Cerebellar nuclear complex (tissue), 1 donor: Measurements from ENCODE around the gene GALNT17.

Experiments used
- DNase-seq, 2 experiments: peaks; one replicate each; lab custom pipeline; 2025; lab: John Stamatoyannopoulos, UW

Gene GALNT17

DNA sequence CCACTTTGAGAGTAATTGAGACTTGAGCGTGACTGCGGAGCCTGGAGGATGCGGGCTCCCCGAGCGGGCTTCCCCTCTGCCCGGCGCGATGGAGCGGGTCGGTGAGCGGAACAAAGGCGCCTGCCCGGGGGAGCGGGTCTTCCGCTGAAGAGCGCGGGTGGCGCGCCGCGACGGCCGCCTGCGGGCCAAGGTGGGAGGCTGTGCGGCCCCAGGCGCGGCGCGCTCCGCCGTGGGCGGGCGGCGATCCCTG is at the start of gene GALNT17:
Gene GALNT17, plus strand, starts transcription at position 18 of the 250 bp plus-strand sequence.
- DNase-seq = no peak

GRCh38 chr7:71095266-71095860 is 36.6 kb upstream of the GALNT17 start:
- DNase-seq = peak in 1 of 2 experiments; percentile 23

DNA sequence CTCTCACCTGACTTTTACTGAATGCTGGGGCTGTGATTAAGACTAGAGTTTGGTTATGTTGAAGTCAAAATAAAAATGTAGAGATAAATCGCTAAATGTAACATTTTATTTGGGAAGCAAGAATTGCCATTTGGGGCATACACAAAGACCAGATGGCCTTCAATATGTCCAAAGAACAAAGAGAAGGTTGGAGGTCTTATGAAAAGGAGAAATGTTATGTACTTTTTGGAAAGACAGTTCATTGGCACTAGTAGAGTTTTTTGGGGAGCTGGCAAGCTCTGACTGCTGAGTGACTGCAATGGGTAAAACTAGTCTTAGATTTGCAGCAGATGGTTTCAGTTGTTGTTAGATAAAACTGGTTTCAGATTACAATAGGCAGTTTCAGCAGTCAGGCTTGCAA is 35.6 kb upstream of the GALNT17 start:
- peak; percentile 45 to 73 for DNase-seq

GRCh38 chr7:71106226-71106625 is 25.7 kb upstream of the GALNT17 start:
- DNase-seq = no peak

DNA sequence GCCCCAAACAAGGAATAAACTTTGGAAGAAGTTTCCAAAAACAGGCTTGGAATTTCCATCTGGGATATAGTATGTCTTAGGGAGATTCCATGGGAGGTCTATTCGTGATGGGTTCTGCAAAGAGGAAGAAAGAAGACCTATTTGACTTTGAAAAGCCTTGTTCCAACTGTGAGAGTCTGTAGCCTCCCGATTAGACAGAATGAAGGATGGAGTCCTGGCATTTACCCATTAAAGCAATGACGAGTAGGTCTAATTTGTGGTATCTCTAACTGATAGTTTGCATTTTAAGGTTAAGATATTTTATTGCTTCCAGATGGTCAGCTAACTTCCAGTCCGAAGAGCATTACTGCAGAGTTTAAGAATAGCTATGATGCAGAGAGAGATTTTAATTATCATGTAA is 19.5 kb upstream of the GALNT17 start:
- no peak for DNase-seq

- no peak for DNase-seq
Measured at GRCh38 chr7:71120096-71120495, 11.8 kb upstream of the GALNT17 start.

DNA sequence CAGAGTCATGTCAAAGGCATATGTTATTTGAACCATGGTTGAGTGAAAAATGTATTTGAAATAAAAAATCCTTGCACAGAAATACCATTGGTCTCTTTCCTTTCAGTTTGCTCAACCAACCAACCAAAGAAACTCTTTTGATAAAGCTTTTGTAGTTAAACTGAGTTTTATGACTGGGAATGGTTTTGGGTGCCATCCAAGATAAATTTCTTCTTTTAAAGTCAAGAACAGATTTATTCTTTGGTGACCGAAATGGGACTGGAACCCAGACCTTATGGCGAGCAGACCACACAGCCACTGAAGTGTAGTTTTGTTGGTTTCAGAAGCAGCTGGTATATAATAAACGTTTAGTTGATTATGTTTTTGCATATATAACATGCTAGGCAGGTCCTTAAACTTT is 2.8 kb upstream of the GALNT17 start:
- DNase-seq = no peak

- DNase-seq = no peak
Measured at GRCh38 chr7:71130031-71130679, 1.8 kb upstream of the GALNT17 start.

DNA sequence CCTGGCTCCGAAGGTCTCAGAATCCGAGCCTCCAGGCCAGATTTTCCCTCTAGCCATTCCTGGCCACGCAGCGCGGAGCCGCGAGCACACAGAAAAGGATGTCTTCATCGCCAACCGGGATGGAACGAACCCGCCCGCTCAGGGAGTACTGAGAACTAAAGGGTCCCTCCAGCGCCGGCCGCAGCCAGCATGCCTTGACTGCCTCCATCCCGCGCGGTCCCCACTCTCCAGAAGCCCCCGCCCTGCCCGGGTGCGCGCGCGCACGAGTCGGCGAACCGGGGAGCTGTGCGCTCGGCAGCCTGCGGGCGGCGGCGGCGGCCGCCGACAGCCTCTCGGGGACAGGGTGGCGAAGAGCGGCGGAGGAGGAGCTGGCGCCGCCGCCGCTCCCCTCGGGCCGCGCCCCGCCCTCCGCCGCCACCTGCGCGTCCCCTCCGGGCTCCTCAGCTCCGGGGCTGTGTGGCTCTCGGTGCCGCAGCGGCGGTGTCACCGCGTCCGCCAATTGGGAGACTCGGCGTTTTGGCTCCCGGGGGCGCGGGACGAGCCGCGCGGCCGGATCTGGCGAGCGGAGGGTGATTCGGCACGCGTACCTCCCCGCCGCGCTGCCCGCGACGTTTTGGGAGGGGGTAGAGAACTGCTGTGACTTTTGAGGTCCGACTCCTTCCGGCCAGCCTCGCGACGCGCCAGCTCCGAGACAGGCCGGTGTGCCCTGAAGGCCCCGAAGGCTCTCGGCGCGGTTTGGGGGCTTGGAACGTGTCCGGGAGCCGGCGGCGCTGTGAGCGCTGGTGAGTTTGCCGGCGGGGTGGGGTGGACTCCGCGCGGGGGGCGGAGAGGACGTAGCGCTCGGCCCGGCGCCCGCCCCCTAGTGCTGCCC is 453 bp upstream of the GALNT17 start:
- peak in 1 of 2 experiments; percentile 47 for DNase-seq

- no peak for DNase-seq
Measured at GRCh38 chr7:71132377-71133231, 660 bp downstream of the GALNT17 start.

DNA sequence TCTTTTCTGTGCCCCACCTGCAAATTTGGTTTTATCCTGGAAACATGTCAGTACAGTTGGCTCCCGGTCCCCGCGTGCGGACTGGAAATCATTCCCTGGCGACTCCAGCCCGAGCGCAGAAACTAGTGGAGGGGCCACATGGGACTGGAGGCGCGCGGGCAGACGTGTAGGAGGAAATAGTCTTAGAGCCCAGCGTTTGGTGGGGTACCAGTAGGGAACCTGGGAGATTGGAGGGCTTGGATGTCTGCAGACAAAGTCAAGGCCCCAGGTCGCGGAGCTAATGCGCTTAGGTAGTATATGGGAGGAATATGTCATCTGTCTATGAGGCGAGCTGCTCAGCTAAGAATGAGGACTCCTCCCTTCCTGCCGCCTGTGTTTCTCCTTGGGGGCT is 1.3 kb downstream of the GALNT17 start:
- DNase-seq = no peak

DNA sequence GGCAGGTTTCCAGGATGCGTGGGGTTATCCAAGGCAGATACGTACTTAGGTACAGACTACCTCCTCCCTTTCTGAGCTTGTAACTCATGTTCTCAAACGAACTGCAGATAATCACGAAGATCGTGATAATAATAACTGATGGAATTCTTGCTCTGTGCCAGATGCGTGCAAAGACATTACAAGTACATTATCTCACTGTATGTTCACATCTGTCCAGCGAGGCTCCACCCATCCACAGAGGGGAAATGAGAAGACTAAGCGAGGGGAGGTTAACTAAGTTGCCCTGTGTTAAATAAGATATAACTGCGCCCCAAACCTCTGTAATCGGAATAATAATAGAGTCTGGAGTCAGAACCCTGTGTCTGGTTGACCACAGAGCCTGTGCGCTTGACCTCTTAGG is 1.9 kb downstream of the GALNT17 start:
- DNase-seq = no peak

DNA sequence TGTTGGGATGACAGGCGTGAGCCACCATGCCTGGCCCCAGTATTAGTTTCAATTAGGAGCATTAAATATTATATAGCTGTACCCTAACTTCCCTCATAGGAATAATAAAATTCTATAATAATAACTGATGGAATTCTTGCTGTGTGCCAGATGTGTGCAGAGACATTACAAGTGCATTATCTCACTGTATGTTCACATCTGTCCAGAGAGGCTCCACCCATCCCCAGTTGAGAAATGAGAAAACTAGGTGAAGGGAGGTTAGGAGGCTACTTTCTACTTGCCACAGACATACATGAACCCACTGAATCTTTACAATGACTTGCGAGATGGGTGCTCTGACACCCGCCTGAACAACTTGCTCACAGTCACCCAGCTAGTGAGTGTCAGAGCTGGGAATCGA is 3.2 kb downstream of the GALNT17 start:
- DNase-seq = no peak

GRCh38 chr7:71135663-71136062 is 3.7 kb downstream of the GALNT17 start:
- DNase-seq = no peak

DNA sequence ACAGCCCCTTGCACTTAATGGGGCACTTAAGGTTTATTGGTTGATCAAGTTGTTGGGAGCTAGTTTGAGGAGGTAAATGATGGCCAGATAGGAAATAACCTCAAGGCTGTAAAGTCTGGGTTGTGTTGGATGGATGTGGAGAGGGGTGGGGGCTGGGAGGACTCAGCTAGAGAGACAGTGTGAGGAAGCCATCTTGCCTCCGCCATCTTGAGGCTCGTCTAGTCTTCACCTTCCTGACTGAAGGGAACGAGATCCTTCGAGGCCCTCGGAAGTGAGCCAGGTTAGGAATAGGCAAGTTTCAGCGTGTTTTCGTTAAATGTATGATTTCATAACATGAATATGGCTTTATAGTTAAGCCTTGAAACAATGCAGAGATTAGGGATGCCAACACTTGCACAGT is 5.5 kb downstream of the GALNT17 start:
- DNase-seq = no peak

- DNase-seq = no peak
Measured at GRCh38 chr7:71140264-71140663, 8.3 kb downstream of the GALNT17 start.

DNA sequence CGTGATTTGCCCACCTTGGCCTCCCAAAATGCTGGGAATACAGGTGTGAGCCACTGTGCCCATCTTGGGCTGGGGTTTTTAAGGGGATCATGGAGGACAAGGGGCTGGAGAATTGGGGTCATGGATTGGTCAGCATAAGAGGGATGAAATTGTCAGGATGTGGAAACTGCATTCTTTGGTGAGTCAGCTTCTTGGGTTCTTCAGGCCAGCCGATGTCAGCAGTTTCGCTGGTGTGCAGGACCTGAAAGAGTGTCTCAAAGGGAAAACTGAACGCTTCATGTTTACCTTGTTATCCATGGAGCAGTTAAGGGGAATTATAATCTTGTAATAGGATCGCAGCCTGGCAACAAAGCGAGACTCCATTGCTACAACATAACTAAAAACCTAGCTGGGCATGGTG is 13.0 kb downstream of the GALNT17 start:
- no peak for DNase-seq

GRCh38 chr7:71145906-71146901 is 14.3 kb downstream of the GALNT17 start:
- no peak for DNase-seq

GRCh38 chr7:71148098-71148497 is 16.2 kb downstream of the GALNT17 start:
- no peak for DNase-seq

GRCh38 chr7:71155236-71155635 is 23.3 kb downstream of the GALNT17 start:
- no peak for DNase-seq

DNA sequence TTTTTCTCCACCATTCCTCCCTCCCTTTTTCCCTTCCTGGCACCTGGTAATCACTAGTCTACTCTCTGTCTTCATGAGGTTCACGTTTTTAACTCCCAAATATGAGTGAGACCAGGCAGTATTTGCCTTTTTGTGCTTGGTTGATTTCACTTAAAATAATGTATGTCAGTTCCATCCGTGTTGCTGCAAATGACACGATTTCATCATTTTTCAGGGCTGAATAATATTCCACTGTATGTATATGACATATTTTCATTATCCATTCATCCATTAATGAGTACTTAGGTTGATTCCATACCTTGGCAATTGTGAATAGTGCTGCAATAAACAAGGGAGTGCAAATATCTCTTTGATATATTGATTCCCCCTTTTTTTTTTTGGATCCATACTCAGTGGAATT is 25.8 kb downstream of the GALNT17 start:
- DNase-seq = no peak
